ENCODE measurements around the gene DVL3. TPM values are rescaled to one million over a fixed set of nuclear protein-coding genes. Genes with fewer than 3 reads are reported as not detected.
A peak's percentile ranks its signal among the peaks of the same experiment; 100 is the strongest.

DVL3 gene
- total RNA-seq (2022), result 83.9 and 86.7 TPM in 2 replicates
- Bru-seq, nascent RNA, result percentile 78 among the genes with signal in this experiment
- percentile 90 among the genes with signal in this experiment for BruChase-seq, experiment 1, labeled RNA remaining after a 2-hour chase
- BruChase-seq, experiment 2, labeled RNA remaining after a 6-hour chase, result percentile 95 among the genes with signal in this experiment
- long read RNA-seq, full-length matches to known transcripts, result 101 of 194 reads
- long read RNA-seq, partial matches to known transcripts, result 12 of 194 reads
- long read RNA-seq, other reads (novel, unspliced or antisense), result 81 of 194 reads

GRCh38 chr3:184154885-184155643 is at the start of gene DVL3:
DVL3 (plus strand) TSS chr3:184155377; CDS start chr3:184155636, 259 bp downstream.
- Histone ChIP-seq H3K9me3 (no peaks in the 10 kb centered on the region), H3K4me1 (peaks cover 7% of the 10 kb centered on the region; the same call in 1 of the 2 replicates), H3K36me3 (ENCODE audit: control insufficient read depth, insufficient read depth, low read length) (no peaks in the 10 kb centered on the region), H3K27me3 (replicated peaks; ENCODE audit: control insufficient read depth, insufficient read depth, low read length) (no peaks in the 10 kb centered on the region), H3K4me3 (ENCODE audit: low read depth, low read length) (peak within 1 kb of the TSS; percentile 81)
- POLR2A ChIA-PET, result no interaction called here
- Mint-ChIP-seq H3K27ac (ENCODE audit: unreplicated experiment) (peak within 1 kb of the TSS; percentile 87), H3K9me3 (ENCODE audit: unreplicated experiment) (no peaks in the 10 kb centered on the region), H3K36me3 (ENCODE audit: insufficient read depth, unreplicated experiment) (peaks cover 12% of the 10 kb centered on the region), H3K4me3 (ENCODE audit: unreplicated experiment) (peak within 1 kb of the TSS; percentile 98), H3K27me3 (ENCODE audit: insufficient read depth, unreplicated experiment) (no peaks in the 10 kb centered on the region), H3K4me1 (ENCODE audit: low read depth, unreplicated experiment) (peaks cover 7% of the 10 kb centered on the region)
- TF ChIP-seq, protein P1, sequence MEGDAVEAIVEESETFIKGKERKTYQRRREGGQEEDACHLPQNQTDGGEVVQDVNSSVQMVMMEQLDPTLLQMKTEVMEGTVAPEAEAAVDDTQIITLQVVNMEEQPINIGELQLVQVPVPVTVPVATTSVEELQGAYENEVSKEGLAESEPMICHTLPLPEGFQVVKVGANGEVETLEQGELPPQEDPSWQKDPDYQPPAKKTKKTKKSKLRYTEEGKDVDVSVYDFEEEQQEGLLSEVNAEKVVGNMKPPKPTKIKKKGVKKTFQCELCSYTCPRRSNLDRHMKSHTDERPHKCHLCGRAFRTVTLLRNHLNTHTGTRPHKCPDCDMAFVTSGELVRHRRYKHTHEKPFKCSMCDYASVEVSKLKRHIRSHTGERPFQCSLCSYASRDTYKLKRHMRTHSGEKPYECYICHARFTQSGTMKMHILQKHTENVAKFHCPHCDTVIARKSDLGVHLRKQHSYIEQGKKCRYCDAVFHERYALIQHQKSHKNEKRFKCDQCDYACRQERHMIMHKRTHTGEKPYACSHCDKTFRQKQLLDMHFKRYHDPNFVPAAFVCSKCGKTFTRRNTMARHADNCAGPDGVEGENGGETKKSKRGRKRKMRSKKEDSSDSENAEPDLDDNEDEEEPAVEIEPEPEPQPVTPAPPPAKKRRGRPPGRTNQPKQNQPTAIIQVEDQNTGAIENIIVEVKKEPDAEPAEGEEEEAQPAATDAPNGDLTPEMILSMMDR (IDR thresholded peaks at IDR 0.05; ENCODE audit: insufficient read depth in 1 of 2, low read depth in 1 of 2, low read length in 1 of 2, severe bottlenecking in 1 of 2, unreplicated experiment in 1 of 2), result no peak
- CTCF ChIA-PET, result no interaction called here
- DNase-seq, result peak; percentile 53 to 74
- intact Hi-C loops (cut with micrococcal nuclease; ENCODE audit: unreplicated experiment), result no loop called here
- BruUV-seq (replicated peaks), result no TSS peak

GRCh38 chr3:184110316-184110725 is 44.9 kb upstream of the DVL3 start:
- no peak overlapping the region for H3K27ac Mint-ChIP-seq (ENCODE audit: unreplicated experiment)
- H3K9me3 Mint-ChIP-seq (ENCODE audit: unreplicated experiment), result no peaks in the 10 kb centered on the region
- no peaks in the 10 kb centered on the region for H3K27me3 Mint-ChIP-seq (ENCODE audit: insufficient read depth, unreplicated experiment)
- H3K4me3 Mint-ChIP-seq (ENCODE audit: unreplicated experiment), result no peak overlapping the region
- CTCF ChIA-PET, result no interaction called here
- Histone ChIP-seq H3K27me3 (replicated peaks; ENCODE audit: control insufficient read depth, insufficient read depth, low read length) (no peaks in the 10 kb centered on the region), H3K36me3 (ENCODE audit: control insufficient read depth, insufficient read depth, low read length) (no peaks in the 10 kb centered on the region), H3K4me3 (ENCODE audit: low read depth, low read length) (no peak overlapping the region), H3K9me3 (no peaks in the 10 kb centered on the region), H3K4me1 (no peaks in the 10 kb centered on the region)
- peaks cover 5% of the 10 kb centered on the region for H3K36me3 Mint-ChIP-seq (ENCODE audit: insufficient read depth, unreplicated experiment)
- TF ChIP-seq, protein P1 (IDR thresholded peaks at IDR 0.05; ENCODE audit: insufficient read depth in 1 of 2, low read depth in 1 of 2, low read length in 1 of 2, severe bottlenecking in 1 of 2, unreplicated experiment in 1 of 2), result no peak
- intact Hi-C loops (cut with micrococcal nuclease; ENCODE audit: unreplicated experiment), result no loop called here
- no TSS peak for BruUV-seq (replicated peaks)
- POLR2A ChIA-PET, result no interaction called here
- DNase-seq, result no peak
- no peaks in the 10 kb centered on the region for H3K4me1 Mint-ChIP-seq (ENCODE audit: low read depth, unreplicated experiment)

DNA sequence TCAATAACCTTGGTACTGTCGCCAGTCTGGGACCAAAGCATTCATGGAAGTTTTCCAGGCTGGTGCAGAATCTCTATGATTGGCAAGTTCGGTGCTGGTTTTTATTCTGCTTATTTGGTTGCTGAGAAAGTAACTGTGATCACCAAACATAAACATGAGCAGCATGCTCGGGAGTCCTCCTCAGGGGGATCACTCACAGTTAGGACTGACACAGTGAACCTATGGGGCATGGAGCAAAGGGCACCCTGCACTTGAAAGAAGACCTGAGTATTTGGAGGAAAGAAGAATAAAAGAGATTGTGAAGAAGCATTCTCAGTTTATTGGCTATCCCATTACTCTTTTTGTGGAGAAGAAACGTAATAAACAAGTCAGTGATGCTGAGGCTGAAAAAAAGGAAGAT is 39.2 kb upstream of the DVL3 start:
- POLR2A ChIA-PET, result no interaction called here

More for the DNA sequence above, 39.2 kb upstream of the DVL3 start:
- no TSS peak for BruUV-seq (replicated peaks)
- Mint-ChIP-seq H3K4me1 (ENCODE audit: low read depth, unreplicated experiment) (no peaks in the 10 kb centered on the region), H3K4me3 (ENCODE audit: unreplicated experiment) (no peak overlapping the region), H3K36me3 (ENCODE audit: insufficient read depth, unreplicated experiment) (no peaks in the 10 kb centered on the region), H3K27me3 (ENCODE audit: insufficient read depth, unreplicated experiment) (peaks cover 8% of the 10 kb centered on the region), H3K9me3 (ENCODE audit: unreplicated experiment) (no peaks in the 10 kb centered on the region), H3K27ac (ENCODE audit: unreplicated experiment) (no peak overlapping the region)
- CTCF ChIA-PET, result no interaction called here
- no peaks in the 10 kb centered on the region for H3K36me3 ChIP-seq (ENCODE audit: control insufficient read depth, insufficient read depth, low read length)
- DNase-seq, result no peak
- no peaks in the 10 kb centered on the region for H3K27me3 ChIP-seq (replicated peaks; ENCODE audit: control insufficient read depth, insufficient read depth, low read length)
- H3K4me1 ChIP-seq, result no peaks in the 10 kb centered on the region
- TF ChIP-seq, protein P1 (IDR thresholded peaks at IDR 0.05; ENCODE audit: insufficient read depth in 1 of 2, low read depth in 1 of 2, low read length in 1 of 2, severe bottlenecking in 1 of 2, unreplicated experiment in 1 of 2), result no peak
- H3K9me3 ChIP-seq, result no peaks in the 10 kb centered on the region
- no peak overlapping the region for H3K4me3 ChIP-seq (ENCODE audit: low read depth, low read length)
- intact Hi-C loops (cut with micrococcal nuclease; ENCODE audit: unreplicated experiment), result no loop called here
